Hepatocyte (in vitro differentiated cells): ENCODE data around the gene MPIG6B.

ENCODE experiments used
- CTCF ChIP-seq: fragments of 200-600 bp; sonication (generic); IDR thresholded peaks from 2 replicates; pipeline ENCODE4 v1.5.1; 2016; ENCODE audit warnings: antibody characterized with exemption, mild to moderate bottlenecking; ENCODE audit not compliant: poor library complexity
- EZH2 ChIP-seq: fragments of 200-600 bp; sonication (generic); IDR thresholded peaks from 2 replicates; pipeline ENCODE4 v1.6.1; 2016; ENCODE audit warnings: antibody characterized with exemption, mild to moderate bottlenecking, borderline replicate concordance
- EZH2phosphoT487 ChIP-seq: fragments of 200-600 bp; sonication (generic); IDR thresholded peaks from one replicate; pipeline ENCODE4 v1.6.1; 2018; ENCODE audit warnings: antibody characterized with exemption, mild to moderate bottlenecking, low read depth, moderate library complexity; ENCODE audit not compliant: unreplicated experiment, severe bottlenecking

- TF ChIP-seq CTCF (no peak), EZH2 (no peak), EZH2phosphoT487 (no peak)
Observed at GRCh38 chr6:31721351-31722020, 1.7 kb upstream of the MPIG6B start, which contains the start of gene LY6G6C.
